ENCODE data around the gene ASTN2. TPM values are rescaled to one million over a fixed set of nuclear protein-coding genes. Genes with fewer than 3 reads are reported as not detected.

The ASTN2 gene
- total RNA-seq, 1 experiment from 2014 or later: 4.8 TPM

- no peaks in the 10 kb centered on the region for H3K9me3 ChIP-seq (ENCODE audit: control insufficient read depth in 1 of 2, insufficient read depth in 1 of 2, low read depth in 1 of 2, low read length in 2 of 2)
- no peak overlapping the region for H3K4me3 ChIP-seq (replicated peaks in 1 of 2; ENCODE audit: low read depth in 1 of 2, low read length in 2 of 2)
- POLR2A ChIA-PET: no interaction called here
- H3K27ac ChIP-seq (ENCODE audit: low read depth, low read length): no peak overlapping the region
- H3K4me2 ChIP-seq (ENCODE audit: low read length): no peak overlapping the region
- peaks cover 6% of the 10 kb centered on the region; the same call in 1 of the 2 replicates for H3K27me3 ChIP-seq (ENCODE audit: insufficient read depth, low read length)
- no peaks in the 10 kb centered on the region for H4K20me1 ChIP-seq (ENCODE audit: insufficient read depth)
- no peaks in the 10 kb centered on the region for H3K4me1 ChIP-seq (ENCODE audit: control insufficient read depth in 1 of 2, insufficient read depth in 2 of 2, low read length in 2 of 2)
- no peaks in the 10 kb centered on the region for H3K36me3 ChIP-seq (ENCODE audit: control insufficient read depth in 1 of 2, insufficient read depth in 2 of 2, low read length in 2 of 2)
- DNase-seq (ENCODE audit: low read depth, low spot score) (no peak), ATAC-seq (no peak)
- BruUV-seq (replicated peaks): no TSS peak
- CTCF ChIA-PET: interaction anchor here (2.2 kb wide), 1 partner anchor 17 kb away, joined by 12 read pairs; no protein-coding TSS in a partner anchor
- H3K9ac ChIP-seq (ENCODE audit: low read length): no peak overlapping the region
- TF ChIP-seq CTCF (IDR thresholded peaks at IDR 0.05 in 2 of 3, conservative IDR thresholded peaks at IDR 0.05 in 1 of 3; ENCODE audit: borderline replicate concordance in 1 of 3, insufficient read depth in 1 of 3, low read depth in 2 of 3, low read length in 2 of 3): no peak
- TF ChIP-seq REST (IDR thresholded peaks at IDR 0.05; ENCODE audit: low read depth): no peak
- no peak for TF ChIP-seq FOSL1 (IDR thresholded peaks at IDR 0.05; ENCODE audit: low read depth)
- no peak for TF ChIP-seq YY1 (IDR thresholded peaks at IDR 0.05; ENCODE audit: extremely low read depth, insufficient replicate concordance, low read depth, low read length)
- TF ChIP-seq ZBTB33 (IDR thresholded peaks at IDR 0.05; ENCODE audit: extremely low read depth, insufficient replicate concordance, low read length): no peak
- no peak for TF ChIP-seq ELF1 (IDR thresholded peaks at IDR 0.05; ENCODE audit: borderline replicate concordance, low read depth)
- TF ChIP-seq JUND (IDR thresholded peaks at IDR 0.05): no peak
- TF ChIP-seq ATF3 (IDR thresholded peaks at IDR 0.05): no peak
- no peak for TF ChIP-seq EZH2 (IDR thresholded peaks at IDR 0.05)
- no peak for TF ChIP-seq CEBPB (IDR thresholded peaks at IDR 0.05; ENCODE audit: low read depth)
- TF ChIP-seq POLR2AphosphoS5 (IDR thresholded peaks at IDR 0.05; ENCODE audit: low read depth, low read length): no peak
- RAD21 ChIA-PET (ENCODE audit: low non-redundant PET in 1 of 2, low total read pairs in 2 of 2, uncharacterized antibody in 2 of 2, unreplicated experiment in 2 of 2): no interaction called here
- intact Hi-C loops (cut with micrococcal nuclease): no loop called here
- H2AFZ ChIP-seq (ENCODE audit: low read depth, low read length, poor library complexity, severe bottlenecking): no peak overlapping the region
- no peaks in the 10 kb centered on the region for H3K9me2 ChIP-seq (ENCODE audit: insufficient read depth)
- no peaks in the 10 kb centered on the region for H3K79me2 ChIP-seq (ENCODE audit: insufficient read depth, low read length)
Measured at GRCh38 chr9:116843863-116844620, 570.8 kb downstream of the ASTN2 start.
